Measurements from ENCODE around the gene ZDHHC22.
"Not testable (repeated sequence)": the region's sequence is repeated elsewhere in the genome, so short reads cannot be mapped to it uniquely, and the experiment has no call there.

Gene ZDHHC22, protein sequence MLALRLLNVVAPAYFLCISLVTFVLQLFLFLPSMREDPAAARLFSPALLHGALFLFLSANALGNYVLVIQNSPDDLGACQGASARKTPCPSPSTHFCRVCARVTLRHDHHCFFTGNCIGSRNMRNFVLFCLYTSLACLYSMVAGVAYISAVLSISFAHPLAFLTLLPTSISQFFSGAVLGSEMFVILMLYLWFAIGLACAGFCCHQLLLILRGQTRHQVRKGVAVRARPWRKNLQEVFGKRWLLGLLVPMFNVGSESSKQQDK

DNA sequence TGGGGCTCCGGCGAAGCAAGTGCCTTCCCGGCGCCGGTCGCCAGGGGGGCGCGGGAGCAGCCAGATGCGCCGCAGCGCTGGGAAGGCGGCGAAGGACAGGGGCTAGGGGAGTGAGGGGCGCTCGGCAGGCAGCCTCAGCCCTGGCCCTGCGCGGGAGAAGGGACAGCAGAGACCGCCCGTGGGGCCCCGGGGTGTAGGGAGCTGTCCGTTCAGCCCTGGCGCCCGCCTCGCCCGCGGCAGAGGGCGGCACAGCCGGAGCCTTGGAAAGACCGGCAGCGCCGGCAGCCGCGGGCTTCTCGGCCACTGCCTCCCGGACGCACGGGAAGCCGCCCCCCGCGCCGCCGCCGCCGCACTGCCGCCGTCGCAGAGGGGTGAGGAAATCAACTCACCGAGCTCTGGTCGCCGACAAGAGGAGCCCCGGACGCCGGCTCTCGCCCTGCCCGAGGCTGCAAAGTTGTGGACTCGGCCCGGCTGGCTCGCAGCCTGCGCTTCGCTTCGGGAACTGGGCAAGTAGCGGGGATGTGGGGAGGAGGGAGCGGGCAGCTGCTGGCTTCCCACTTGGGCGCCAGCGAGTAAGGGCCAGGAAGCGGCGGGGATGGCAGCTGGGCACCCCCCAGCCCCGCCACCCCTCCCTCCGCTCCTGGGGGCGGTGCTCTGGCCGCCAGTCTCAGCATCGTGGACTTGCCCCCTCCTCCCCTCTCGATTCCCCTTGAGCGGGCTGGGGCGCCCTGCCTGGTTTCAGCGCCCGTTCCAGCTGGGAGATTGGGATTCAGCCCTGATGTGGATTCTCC is at the start of gene ZDHHC22:
TSS of gene ZDHHC22 (minus strand) at position 578 of the 791 bp plus-strand sequence. CDS start 2,053 bp downstream, outside the sequence.
- DNase-seq, result peak; percentile 69

DNA sequence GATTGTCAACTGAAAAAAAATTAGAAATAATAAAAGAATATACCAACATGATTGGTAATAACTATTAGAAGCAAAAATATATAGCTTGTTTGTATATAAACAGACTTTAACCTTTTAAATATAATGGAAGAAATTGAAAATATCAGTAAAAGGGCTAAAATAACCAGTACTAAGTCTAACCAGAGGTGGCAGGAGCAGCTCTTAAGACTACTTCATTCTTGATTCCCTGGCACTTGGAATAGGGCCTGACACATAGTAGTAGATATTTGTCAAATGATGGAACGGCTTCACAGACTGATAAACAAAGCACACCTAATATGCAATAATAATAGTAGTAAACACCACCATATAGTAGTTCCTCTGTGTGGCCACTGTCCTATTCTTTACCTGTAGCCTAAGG is 49.4 kb upstream of the ZDHHC22 start:
- no peak for DNase-seq

DNA sequence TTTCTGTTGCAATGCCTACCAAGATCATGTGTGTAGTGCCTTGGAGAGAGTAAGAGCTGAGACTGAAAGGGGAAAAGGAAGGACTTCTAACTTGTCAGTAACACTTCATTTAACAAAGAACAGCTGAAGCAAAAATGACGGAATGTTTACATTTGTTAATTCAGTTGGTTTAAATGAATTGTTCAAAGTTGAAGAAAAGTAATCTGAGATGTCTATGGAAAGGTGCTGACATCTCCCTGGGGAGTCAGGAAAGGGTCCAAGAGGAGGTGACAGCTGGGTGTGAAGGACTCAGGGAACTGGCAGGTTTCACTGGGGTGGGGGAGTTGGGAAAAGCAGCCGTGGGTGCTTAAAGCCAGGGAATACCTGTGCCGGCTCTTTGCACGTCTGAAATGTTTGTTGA is 47.9 kb upstream of the ZDHHC22 start:
- no peak for DNase-seq

DNA sequence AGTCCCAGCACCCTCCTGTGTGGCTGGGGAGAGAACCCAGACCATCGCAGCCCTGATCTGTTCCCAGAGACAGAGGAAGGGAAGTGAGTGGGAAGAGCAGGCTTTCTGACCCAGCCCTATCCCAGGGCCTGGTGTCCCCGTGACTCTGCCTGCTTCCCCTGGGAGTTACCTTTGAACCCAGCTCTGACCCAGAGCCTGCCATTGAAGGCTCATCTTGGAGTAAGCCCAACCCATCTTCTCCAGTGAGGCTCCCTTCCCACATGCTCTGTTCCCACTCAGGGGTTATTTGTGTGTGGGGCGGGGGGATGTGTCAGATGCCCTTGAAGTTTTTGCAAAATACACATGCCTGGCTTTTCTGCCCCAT is 46.0 kb upstream of the ZDHHC22 start:
- DNase-seq, result no peak

DNA sequence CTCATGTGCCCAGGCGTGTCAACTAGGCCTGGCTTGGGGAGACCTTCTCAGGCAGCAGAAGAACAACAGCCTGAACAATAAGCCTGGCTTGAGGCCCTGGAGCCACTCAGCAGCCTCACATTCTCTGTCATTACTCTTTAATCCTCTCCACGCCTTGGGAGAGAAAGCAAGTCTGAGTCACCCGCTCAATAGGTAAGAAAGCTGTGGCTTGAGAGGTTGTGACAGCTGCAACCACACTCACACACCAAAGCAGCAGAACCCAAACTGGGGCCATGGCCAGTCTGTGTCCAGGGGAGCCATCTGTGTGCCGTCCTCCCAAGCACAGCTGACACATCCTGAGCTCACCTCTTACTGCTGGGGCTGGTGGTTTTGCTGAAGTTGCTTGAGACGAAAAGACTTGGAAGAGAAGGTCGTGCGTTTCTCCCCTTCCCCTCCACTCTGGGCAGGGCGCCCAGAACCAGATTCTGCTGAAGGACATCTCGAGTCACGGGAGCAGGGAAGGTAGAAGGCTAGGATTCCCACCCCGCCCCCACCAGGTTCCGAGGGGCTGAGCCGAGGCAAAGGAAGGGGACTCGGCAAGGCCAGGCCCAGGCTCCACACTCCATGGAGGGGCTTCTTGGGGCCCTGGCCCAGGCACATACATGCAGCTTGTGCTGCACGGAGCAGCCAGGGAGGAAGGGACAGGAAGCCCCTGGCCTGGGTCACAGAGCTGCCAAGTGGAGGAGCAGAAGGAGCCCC is 45.5 kb upstream of the ZDHHC22 start:
- peak; percentile 88 for DNase-seq

DNA sequence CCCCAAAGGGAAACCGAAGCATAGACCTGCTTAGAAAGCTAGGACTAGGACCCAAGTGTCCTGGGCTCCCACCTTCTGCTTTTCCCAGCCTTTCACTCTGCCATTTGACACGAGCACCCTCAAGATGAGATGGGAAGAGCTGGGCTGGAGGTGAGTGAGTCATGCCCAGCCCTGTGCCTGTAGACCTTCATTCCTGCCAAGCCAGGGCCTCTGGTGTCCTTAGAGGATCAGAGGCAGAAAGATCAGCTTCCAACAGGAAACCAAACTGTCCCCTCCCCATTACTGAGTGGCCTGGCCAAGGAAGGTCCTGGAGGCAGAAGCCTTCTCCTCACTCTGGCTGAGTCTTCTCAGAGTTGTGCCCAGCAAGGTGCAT is 43.5 kb upstream of the ZDHHC22 start:
- no peak for DNase-seq

DNA sequence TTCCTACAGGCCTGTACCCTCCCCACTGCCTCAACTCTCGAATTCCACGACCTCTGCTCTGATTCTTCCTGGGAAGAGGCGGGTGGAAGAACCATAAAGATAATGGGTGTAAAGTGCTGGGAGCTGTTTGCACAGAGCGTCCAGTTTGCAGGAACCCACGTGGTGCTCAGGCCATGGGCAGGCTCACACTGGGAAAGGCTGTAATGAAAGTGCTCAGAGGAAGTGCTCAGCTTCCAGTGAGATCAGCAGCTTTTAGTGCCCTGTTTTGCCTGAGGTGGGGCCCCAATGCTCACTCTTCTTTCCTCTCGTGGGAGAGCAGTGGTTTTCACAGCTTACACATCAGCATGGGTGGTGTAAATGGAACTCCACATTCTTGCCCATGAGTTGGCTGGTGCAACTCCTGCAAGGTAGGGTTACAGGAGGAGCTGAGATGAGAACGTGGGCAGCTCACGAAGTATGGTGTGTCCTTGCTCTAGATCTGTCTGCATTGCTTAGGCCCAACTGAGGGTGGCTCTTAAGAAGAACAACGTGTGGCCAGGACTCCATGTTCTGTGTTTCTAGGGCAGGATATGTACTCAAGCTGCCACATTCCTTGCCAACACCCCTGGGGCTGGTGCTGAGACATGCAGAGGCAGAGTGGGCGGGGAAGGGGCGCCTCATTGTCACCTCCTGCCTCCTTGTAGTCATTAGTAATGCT is 43.0 kb upstream of the ZDHHC22 start:
- DNase-seq, result no peak

DNA sequence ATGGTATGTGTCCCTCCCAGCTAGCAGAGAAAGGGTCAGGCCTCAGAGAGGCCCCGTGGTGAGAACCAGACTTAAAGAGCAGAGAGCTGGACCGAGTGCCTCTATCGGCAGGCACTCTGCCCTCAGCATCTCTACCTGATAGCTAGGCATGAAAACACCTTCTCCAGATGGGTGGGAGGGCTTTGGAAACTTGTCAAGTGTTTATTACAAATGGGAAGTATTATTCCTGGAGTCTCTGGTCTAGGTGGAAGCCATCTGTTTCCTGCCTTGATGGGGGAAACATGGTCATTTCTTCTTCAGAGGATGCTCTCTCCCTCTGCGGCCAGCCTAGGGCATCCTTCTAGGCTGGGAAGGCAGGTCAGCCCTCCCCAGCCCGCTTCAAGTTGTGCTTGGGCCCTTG is 42.3 kb upstream of the ZDHHC22 start:
- no peak for DNase-seq

DNA sequence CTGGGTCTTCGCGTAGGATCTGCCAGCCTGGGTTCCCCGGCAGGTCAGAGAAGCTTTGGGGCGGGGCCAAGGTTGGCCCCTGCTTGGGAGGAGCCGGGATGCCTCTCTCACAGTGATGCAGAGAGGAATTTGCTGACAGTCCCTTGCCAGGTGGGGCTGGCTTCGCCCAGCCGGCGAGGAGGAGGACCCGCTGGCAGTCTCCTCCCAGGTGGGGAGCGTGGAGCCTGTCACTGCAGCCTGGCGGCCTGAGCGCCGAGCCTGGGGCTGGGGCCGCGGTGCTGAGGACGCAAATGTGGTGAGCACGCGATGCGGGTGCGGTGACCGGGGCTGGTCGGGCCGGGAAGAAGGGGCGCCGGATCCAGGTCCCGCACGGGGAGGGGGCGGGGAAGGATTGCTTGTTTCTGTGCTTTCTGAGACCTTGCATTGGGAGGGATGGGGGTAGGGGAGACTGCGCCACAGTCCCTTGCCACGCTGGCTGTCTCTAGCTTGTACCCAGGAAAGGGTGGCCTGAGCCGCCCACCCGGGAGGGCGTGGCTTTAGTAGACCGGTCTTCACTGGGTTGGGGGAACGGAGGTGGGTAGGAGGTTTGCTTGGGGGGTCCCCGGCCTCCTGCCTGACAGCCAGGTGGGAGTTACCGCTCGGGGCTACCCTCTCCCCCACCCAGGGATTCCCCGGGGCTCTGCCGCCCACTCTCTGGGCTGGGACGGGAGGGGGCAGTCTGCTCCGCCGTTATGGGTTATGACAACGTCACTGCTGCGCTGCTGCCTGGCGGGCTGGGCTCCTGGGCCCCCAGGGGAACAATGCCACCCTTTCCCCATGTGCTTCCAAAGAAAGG is 40.2 kb upstream of the ZDHHC22 start, which contains the start of gene TMEM63C:
TSS of gene TMEM63C (plus strand) at position 196 of the 835 bp plus-strand sequence. CDS start 37,016 bp downstream, outside the sequence.
- peak; percentile 91 for DNase-seq

DNA sequence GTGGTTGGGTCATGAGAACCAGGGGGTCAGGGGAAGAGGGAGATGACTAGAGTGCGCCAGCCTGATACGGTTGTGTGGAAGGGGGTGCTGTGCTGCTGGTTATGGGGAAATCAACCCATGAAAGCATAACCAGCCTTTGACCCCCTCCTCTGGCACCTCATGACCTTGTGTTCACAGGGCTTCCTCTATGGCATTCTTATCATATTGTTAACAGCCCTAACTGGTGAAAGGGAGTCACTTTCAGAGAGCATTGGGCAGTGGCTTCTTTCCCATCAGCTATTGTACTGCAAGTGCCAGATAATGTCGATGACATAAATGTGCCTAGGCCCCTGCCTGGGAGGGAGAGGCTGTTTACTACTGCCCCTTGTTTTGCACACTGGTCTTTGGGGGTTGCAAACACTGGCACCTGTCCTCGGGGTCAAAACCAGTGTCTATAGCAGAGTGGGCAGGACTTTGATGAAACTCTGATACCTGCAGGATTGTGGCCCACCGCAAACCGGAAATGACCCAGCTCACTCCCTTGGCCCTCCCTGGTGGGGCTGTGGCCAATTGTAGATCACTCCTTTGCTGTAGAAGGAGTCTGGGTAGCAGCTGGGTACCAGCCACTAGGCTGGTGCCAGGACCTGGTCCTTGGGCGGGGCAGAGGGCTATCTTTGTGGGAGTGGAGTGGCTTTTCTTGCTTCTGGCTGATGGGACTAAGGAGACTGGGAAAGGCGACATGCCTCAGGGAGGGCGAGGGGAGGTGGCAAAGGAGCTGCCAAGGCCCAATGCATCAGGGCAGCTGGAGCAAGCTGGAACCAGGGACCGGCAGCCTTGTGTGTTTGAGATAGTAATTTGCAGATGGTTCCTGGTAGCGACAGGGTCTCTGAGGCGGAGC is 39.4 kb upstream of the ZDHHC22 start:
- no peak for DNase-seq

DNA sequence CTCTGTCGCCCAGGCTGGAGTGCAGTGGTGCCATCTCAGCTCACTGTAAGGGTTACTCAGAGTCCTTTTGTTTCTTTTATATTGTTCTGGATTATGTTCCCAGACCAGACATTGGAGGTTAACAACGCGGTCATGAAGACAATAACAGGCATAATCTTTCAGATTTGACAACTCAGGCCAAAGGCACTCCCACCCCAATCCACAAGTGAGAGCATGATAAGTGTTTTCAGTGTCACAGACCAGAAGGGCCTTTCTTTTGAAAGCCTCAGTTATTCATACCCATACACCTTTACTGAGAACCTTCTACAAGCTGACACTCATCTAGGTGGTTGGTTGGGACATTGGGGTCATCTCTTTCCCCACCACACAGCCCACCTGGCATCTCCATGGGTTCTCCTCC is 37.1 kb upstream of the ZDHHC22 start:
- no peak for DNase-seq

DNA sequence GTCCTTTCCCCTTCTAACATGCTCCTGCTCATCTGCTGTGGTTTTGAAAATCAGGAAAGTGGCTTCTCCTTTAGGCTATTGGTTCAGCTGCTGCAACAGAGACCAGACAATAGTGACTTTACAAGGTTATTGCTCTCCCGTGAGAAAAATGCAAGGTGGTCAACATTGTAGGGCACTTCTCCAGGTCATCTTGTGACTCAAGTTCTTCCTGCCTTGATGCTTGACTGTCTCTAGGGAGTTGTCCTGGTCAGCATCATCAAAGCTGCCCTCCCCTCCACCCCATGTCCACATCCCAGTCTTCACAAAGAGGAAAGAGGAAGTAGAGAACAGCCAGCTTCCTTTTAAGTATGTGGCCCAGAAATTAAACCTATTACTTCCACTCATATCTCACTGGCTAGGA is 36.1 kb upstream of the ZDHHC22 start:
- DNase-seq, result no peak

DNA sequence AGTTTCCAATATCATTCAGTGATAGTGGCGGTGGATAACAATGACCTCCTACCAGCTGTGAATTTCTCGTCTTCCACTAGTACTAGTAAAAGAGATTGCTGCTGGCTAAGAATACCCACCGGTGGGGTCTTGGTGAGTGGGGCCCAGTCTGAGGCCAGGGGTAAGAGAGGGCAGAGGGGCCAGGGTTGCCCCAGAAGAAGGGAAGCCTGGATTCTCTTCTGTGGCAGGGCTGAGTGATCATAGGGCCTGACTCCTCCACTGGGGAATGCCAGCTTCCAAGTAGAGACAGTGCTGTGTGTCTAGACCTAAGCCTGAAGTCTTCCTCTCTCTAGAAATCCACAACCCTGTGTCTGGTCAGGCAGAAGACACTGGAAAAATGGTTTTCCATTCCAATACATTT is 34.3 kb upstream of the ZDHHC22 start:
- DNase-seq, result no peak

DNA sequence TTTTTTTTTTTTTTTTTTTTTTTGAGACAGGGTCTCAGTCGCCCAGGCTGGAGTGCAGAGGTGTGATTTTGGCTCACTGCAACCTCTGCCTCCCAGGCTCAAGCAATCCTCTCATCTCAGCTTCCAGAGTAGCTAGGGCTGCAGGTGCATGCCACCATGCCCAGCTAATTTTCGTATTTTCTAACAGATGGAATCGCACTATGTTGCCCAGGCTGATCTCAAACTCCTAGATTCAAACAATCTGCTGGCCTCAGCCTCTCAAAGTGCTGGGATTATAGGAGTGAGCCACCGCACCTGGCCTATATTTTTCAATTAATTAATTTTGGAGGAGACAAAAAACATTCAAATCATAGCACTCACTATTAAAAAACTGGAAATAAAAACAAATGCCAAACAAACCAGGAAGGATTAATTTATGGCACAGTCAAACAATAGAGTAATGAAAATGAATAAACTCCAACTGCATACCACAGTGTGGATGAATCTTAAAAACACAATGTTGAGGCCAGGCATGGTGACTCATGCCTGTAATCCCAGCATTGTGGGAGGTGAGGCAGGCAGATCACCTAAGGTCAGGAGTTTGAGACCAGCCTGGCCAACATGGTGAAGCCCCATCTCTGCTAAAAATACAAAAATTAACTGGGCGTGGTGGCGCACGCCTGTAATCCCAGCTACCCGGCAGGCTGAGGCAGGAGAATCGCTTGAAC is 32.5 kb upstream of the ZDHHC22 start:
- not testable (repeated sequence) for DNase-seq

DNA sequence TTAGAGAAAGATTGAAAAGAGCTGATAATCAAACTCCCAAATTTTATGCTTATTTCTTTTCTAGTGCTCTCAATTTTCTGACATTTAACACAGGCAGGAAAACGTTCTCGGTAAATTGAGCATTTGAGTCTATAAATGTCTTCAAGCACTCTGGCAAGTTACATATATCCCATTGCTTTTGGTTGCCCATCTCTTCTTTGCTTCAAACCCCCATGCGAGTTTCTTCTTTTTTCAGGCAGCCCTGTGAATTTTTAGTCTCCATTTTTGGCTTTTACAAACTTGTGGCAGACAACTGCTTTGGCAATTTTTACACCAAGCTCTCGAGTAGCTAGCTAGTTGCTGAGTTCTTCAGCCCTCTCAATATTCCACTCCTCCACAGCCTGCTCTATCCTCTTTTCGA is 31.3 kb upstream of the ZDHHC22 start:
- no peak for DNase-seq

DNA sequence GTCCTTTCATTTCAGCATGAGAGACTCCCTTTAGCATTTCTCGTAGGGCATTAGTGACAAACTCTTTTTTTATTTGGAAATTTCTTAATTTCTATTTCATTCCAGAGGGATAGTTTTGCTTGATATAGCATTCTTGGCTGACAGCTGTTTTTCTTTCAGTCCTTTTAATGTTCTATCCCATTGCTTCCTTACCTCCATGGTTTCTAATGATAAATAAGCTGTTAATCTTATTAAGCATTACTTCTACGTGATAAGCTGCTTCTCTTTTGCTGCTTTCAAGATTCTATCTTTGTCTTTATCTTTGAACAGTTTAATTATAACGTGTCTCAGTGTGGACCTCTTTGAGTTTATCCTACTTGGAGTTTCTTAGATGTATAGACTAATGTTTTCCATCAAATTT is 28.5 kb upstream of the ZDHHC22 start:
- DNase-seq, result no peak

DNA sequence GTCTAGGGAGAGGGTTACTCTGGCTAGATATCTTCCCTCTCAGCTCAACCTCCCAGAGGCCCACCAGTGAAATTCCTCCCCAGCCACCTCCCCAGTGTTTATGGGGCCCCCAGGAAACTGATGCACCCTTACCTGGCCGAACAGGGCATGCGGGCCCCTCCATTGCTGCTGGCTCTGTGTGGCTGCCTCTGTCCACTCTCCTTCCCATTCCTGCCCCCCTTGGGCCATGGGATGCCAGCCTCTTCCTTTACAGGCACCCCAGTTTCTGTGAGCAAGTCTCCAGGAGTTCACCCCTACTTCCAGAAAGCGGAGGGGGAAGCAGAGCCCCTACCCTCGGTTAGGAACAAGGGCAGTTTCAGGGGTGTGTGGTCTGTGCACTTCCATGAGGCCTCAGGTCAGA is 19.4 kb upstream of the ZDHHC22 start:
- DNase-seq, result no peak

DNA sequence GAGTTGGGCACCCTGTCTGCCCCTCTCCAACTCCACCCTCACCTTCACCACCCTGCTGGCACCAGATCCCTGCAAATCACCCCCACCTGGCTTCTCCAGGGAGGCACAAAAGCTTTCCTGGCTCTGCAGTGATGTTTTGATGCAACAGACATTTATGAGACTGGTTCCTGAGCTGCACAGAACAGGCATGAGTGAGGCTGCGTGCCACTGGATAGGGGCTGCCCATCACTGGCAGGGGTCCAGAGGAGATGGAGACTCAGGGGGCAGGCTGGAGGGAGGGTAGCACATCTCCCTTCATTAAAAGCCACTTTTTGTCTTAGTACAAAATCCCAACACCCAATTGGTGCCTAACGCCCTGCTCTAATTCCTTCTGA is 17.3 kb upstream of the ZDHHC22 start:
- DNase-seq, result no peak

DNA sequence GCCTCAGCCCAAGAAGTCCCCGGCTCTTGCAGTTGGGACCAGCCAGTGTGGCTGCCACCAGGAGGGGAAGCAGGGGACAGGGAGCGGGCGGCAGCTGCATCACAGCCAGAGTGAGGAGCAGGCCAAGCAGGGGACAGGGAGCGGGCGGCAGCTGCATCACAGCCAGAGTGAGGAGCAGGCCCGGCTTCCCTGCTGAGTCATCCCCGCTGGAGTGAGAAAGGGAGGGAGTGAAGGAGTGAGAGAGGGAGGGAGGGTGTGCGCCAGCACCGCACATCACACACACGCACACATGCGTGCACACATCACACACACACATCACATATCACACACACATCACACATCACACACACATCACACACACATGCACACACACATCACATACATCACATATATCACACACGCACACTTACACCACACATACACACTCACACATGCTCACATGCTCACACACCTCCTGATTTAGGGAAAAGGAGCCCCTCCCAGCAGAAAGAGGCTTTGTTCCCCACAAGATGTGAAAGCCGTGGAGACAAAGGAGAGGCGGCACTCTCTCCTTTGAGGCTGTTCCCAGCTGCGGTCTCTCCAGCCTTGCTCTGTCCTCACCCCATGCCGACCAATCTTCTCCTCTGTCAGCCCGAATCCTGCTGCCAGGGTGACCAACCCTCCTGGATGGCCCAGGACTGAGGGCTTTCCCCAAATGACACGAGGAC is 16.7 kb upstream of the ZDHHC22 start:
- no peak for DNase-seq

DNA sequence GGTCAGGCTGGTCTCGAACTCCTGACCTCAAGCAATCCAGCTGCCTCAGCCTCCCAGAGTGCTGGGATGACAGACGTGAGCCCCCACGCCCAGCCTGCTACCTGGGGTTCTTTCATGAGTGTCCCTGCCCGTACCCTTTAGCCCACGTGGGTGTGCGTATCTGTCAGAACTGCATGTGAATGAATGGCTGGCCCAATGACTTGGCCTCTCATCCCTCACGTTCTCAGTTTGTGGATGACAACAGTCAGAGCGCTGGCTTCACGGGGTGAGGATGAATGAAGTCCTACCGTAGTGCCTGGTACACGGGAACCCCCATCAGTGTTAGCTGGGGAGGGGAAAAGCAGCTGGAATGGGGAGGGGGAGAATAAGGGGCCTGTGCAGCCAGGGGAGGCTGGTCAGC is 16.1 kb upstream of the ZDHHC22 start:
- no peak for DNase-seq
